Measurements from ENCODE around the gene TRIM47.

Gene TRIM47

DNA sequence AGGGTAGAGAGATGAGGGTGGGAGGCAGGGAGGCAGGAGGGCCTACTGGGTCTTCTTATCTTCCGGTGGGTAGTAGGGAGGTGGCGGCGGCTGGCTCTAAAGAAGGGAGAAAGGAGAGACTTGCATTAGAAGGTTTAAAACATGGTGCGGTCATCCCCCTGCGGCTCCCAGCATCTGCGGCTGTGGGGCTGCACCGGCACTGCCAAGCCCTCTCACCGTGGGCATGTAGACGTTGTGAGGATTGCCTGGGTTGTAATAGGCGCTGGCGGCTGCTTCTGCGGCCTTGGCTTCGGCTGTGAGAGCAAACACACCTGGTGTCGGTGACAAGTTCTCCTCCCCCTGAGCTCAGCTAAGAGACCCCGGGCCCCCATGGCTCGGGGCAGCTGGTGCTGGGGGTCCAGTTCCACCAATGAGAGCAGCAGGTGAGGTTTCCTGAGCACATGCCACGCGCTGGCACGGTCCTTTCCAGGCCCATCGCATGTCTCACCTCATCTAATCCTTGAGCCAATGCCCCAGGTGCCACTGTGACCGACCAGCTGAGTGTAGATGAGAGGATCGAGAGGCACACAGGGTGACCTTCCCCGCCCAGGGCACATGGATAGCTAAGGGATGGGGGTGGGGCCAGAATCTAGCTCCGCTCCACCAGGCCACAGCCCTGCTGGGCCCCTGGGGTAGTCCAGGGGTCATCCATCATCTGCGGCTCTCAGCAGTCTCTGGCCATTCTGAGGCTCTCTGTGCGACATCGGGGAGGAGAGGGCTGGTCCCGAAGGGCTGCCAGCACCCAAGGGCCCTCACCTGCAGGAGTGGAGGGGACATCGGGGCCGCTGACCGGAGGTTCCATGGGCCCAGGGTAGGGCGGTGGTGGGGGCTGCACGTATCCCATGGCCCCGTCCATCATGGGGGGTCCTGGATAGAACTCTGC is 31.4 kb downstream of the TRIM47 start:
- no peak for DNase-seq (ENCODE audit: low read depth)

DNA sequence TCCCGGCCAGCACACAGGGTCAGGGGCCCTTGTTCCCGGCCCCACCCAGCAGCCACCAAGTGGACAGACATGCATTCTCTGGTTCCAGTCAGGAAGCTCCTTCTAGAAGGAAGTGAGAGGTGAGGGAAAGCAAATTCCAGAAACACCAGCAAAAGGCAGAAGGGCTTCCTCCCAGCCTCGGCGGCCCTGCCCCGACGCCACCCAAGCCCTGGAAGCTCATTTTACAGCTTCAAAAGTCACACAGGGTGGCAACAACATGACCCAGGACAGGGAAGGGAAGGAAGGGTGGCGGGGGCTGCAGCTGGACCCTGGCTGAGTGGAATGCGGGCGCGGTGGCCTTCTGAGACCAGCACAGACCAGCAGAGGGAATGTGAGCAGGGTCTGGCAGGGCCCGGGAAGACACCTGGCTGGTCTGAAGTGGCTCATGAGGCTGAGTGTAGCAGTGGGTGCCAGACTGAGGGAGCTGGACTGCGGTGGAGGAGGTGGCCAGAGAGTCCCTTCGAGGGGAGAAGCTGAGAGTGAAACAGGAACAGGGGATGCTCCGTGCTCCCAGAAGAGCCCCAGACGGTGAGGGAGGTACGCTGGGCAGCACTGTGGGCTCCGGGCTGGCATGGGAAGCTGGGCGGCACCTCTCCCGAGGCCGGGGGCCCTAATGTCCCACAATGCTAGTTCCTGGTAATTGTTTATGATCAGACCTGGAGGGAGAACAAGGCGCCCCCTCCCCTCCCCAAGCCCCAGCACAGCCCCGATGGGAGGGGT is 32.3 kb downstream of the TRIM47 start:
- no peak for DNase-seq (ENCODE audit: low read depth)

DNA sequence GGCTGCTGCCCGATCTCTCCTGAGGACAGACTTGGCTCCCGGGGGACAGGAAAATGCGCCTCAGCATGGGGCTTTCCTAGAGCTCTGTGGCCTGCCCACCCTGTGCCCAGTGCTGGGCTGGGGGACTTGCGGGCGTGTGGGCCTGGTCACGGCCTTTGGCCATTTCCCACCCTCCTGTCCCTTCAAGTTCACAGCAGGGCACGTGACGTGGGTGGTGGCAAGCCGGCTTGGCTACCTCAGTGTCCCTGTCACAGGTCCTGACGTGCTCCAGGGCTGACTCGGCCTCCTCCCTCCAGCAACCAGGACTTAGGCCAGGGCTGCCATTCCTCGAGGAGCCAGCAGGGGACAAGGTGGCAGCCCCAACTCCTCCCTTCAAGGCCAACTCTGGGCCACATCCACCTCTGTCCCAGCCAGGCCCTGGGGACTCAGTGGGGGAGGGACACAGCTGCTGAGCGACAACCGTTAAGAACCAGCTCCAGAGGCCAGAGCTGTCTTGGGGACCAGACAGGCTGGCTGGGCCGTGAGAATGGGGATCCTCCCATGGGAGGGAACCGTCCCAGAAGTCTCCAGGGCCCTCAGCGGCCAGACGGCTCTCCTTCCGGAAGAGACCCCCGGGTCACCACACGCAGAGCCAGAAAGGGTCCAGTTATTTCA is 33.2 kb downstream of the TRIM47 start:
- peak; percentile 65 for DNase-seq (ENCODE audit: low read depth)

DNA sequence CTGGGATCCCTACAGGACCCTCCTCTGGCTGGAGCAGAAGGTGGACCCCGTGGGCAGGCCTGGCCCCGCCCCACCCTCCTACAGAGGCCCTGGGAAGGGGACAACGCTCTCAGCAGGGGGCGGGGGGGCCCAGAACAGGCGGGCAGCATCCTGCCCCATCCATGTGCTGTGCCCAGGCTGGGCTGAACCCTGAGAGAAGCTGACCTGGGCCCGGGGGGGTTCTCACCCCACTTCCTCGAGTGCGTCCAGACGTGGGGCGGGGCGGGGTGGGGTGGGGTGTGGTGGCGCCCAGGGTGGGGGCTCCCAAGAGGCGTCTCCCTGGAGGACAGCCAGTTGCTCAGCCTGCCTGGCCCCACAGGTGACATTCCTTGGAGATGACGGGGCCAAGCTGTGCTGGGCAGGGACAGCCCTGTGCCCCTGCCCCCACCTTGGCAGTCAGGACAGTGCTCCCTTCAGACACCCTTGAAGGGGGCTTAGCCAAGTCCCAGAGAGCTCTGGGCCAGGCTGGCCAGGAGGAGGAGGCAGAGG is 33.8 kb downstream of the TRIM47 start:
- DNase-seq (ENCODE audit: low read depth), result no peak

DNA sequence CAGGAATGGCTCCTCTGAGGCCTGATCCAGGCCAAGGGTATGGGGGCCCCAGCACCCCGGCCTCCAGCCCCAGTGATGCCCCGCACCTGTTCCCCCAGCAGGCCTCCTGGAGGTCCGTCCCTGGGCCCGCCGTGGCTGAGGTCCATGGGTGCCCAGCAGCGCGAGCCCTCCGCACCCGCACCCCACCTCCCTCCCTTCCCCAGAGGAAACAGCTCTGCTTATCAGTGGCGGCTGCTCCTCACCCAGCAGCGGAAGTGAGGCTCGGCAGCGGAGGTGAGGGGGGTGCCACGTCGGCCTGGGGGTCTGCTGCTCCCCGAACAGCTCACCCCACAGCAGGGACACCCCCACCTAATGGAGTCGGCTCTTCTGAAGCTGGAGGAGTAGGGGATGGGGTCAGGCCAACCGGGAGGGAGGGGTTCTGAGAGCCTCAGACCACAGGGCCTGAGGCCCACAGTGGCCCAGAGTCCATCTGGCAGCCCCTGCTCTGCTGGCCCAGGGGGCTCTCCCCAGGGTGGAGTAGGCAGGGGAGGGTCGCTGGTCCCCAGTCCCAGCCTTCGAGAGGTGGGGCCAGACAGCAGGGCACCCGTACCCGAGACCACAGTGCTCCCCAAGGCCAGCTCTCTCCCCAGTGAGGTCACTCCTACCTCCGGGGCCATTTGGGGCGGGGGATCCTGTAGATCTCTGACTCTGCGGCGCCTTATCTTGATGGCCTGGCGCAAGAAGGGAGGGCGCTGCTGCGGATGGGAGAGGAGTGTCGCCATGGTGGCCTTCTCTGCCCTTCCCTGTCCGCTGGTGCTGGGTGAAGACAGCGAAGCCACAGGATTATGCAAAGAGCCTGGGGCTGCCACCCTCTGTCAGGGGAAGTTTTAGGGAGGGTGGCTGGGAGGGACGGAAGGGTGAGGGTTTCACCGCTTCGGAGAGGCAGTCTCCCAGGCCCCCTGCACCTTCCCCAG is 34.5 kb downstream of the TRIM47 start, which contains the start of gene UNC13D:
UNC13D (minus strand) TSS at position 828 of the 953 bp plus-strand sequence; CDS start at position 761, 67 bp downstream.
- DNase-seq (ENCODE audit: low read depth), result no peak

DNA sequence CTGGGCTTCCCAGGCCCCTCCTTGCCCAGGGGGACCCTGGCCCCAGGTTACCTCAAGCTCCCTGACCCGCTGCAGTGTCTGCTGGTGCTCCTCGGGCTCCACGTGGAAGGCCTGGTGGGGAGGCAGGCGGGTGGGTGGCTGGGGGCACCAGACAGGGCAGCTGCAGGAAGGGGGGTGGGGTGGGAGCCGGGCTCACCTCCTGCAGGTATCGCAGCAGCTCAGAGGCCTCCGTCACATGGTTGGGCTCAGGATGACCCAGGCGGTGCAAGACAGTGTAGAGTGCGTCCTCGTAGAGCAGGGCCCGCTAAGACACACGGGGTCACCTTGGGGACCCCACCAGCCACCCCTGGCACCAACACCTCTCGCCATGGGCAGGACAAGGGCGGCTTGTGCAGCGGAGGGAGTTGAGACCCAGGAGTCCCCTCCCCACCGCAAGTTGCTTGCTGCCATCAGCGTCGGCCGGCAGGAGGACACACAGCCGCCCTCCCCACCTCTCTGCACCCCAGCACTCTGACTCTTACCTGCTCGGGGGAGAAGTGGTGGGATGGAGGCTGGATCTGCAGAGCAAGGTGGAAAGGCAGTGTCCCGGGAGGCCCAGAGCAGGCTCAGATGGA is 35.3 kb downstream of the TRIM47 start:
- no peak for DNase-seq (ENCODE audit: low read depth)

DNA sequence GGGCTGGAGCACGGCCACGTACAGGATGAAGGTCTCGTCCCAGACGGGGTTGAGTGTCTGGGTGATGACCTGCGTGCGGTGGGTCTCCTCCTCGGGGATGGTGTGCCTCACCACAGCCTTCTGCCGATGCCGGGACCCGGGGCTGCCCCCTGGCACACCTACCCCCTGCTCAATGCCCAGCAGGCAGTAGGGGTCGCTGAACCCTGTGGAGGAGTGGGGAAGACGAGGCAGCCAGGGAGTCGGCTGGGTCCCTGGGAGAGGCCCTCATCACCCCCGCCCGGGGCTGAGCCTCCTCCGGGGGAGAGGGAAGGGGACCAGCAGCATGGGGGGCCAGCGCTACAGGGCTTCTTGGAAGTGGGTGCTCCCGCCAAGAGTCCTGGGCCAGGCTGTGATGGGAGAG is 36.0 kb downstream of the TRIM47 start:
- no peak for DNase-seq (ENCODE audit: low read depth)

DNA sequence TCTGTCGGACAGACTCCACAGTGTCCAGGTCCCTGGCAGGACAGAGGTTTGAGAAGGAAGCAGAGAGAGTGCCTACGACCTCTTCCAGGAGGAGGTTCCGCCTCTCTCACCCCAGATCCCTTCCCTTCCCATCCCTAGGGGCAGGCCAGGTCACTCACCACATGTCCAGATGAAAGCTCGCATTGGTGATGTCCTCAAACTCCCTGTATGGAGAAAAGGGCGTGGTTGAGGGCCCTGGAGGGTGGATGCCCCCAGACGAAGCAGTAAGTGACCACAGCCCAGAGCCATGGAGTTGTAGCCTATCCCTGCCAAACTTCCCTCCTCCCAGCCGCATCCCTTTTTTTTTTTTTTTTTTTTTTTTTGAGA is 37.6 kb downstream of the TRIM47 start:
- DNase-seq (ENCODE audit: low read depth), result no peak

DNA sequence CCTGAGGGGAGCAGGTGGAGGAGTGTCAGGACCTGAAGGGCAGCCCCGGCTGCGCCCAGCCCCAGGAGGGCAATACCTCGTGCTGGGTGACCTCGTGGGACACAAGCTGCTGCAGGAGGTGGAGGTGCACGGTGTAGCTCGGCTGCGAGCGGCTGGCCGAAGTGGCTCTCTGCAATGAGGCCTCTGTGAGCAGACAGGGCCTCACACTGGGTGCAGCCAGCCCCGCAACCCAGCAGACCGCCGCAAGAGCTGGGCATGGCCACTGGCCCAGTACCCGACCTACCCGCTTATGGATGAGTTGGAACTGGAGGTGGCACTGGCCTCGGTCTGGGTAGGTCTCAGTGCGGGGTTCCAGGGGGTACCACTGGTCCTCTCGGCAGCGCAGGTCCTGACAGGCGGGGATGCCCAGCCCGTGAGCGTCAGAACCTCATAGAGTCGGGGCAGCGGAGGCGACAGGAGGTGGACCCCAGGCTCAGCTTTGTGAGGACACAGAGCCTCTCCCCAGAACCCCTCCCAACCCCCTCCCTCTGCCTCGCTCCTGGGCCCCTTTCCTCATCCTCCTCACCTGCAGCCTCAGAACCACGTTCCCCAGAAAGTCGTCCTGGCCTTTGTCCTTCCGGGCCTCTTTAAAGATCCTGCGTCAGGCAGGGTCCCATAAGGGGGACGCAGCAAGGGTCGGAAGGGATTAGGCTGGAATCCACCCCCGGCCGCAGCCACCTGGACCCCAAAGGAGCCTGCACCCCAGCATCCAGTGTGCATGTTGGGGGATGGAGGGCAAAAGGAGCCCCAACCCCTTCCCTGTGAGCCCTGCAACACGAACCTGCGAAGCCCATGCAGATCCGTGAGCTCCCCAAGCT is 38.2 kb downstream of the TRIM47 start:
- DNase-seq (ENCODE audit: low read depth), result no peak

DNA sequence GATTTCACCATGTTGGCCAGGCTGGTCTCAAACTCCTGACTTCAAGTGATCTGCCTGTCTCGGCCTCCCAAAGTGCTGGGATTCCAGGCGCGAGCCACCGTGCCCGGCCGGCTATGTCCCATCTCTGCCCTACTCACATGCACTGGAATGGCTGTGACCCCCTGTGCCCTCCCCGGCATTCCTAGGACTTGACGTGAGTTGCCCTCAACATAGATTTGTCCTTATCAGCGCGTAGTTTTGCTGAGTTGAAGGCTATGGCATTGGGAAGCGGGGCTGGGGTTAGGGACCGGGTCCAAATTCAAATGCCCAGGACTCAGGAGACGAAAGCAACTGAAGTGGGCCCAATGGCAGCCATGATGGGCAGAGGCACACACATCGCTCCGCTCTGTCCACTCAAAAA is 40.0 kb downstream of the TRIM47 start:
- no peak for DNase-seq (ENCODE audit: low read depth)

DNA sequence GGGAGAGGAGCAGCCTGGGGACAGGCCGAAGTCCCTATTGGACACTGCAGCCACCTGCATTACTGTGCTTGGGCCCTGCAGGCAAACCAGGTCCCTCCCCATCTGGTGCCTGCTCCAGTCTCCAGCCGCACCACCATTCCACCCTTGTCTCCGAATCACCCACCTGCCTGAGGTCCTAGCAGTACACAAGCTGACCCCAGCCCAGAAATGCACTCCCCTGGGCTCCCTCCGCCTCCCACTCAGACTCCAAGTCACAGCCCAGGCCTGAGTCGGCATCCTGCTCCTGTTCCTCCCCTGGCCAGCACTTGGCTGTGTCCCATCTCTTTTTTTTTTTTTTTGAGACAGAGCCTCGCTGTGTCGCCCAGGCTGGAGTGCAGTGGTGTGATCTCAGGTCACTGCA is 40.5 kb downstream of the TRIM47 start:
- no peak for DNase-seq (ENCODE audit: low read depth)

DNA sequence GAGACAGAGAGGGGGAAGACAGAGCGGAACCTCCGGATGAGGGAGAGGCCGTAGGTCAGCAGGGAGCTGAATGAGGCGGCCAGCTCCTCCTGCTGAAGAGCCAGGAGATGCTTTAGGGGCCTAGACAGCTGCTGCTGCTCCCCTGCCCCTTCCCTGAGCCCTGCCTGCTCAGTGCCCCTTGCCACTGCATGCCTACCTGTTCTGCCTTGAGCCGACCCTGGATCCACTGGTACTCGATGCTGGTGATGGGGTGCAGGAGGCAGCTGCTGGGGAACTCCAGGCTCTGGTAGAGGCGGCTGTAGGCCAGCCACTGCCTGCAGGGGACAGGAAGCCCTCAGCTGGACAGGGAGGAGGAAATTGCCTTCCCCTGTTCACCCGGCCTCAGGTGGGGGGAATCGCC is 41.8 kb downstream of the TRIM47 start:
- no peak for DNase-seq (ENCODE audit: low read depth)

DNA sequence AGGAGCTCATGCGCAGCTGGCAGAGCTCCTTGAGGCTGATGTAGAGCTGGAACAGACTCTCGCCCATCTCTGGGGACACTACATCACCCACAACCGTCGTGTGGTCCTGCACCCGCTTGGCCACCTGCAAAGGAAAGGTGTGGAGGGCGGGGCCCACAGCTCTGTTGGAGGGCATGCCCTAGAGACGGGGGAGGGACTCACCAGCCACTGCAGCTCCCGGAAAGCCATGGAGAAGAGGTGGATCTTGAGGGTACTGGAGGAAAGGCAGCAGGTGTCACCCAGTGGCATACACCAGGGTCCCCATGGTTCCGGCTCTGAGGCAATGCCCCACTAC is 42.8 kb downstream of the TRIM47 start:
- DNase-seq (ENCODE audit: low read depth), result no peak

DNA sequence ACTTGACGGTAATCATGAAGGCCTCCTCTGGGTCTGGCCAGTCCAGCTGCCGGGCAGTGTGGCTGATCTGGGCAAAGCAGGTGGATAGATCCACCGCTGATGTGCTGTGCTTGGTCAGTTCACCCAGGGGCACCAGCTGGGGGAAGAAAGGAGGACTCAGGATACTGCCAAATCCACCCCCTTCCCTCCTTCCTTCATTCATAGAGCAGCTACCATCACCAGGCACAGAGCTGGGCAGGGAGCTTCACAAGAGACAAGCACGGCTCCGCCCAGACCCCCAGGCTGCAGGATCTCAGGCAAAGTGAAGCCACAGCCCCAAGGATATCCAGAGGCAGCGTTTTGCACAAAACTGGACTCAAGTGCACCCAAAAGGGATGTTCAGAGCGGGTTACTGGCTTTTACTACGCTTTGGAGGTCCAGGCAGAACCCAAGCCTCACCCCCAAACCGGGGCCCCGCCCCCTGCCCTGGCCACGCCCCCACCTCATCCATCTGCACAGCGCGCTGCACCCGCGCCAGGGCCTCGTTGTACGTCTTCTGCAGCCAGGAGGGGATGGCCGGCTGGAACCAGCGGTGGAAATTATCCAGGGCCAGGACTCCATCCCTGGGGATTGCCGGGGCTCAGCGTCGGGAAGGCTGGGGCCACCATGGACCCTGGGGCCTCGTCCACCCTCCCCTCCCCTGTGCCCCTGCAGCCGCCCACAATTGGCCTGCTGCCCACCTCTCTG is 43.3 kb downstream of the TRIM47 start:
- no peak for DNase-seq (ENCODE audit: low read depth)

DNA sequence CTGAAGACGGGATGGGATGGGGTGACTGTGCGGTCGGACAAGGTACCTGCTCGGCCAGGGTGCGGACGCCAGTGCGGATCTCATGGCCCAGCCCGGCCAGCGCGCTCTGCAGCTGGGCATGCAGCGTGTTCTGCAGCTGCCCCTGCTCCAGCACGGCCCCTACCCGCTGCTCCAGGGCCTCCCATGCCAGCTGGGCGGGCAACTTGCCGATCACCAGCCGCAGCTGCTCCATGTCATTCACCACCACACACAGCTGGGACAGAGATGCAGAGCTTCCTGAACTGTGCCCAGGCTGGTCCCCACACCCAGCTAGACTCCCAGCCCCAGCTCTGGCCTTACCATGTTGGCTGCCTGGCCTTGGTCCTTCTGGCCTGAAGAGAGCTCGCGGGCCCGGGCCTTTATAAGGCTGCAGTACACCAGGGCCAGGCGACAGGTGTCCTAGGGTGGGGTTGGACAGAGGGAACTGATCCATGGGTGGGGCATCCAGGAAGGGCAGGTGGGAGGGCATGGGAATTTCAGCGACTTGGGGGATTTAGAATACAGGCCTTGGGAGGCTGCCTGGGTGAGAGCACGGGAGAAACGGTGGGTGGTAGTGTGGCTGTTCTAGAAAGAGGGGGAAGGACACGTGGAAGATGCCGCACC is 44.0 kb downstream of the TRIM47 start:
- DNase-seq (ENCODE audit: low read depth), result no peak

DNA sequence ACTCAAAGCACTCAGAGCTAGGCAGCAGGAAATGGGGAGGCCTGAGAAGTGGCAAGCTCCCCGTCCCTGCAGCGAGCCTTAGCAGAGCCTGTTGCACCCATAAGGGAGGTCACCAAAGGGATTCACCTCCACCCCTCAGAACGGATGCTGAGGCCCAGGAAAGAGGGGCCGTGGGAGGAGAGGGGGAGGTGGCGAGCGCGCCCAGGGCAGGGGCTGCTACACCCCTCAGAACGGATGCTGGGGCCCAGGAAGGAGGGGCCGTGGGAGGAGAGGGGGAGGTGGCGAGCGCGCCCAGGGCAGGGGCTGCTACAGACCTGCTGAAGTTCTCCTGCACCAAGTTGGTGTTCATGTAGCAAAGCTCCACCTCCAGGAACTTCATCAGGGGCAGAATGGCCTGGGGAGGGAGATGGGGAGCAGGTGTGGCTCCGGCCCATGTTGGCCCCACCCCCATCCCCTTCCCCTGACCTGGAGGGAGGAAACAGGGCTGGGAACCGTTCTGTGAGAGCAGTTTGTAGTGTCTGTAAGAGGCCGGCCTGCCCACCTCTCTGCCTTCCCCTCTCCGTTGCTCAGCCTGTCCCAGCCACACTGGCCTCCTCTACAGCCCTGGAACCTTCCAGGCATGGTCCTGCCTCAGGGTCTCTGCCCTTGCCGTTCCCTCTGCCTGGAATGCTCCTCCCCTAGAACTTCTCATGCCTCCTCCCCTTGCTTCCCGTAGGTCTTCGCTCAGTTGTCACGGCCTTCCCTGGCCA is 45.6 kb downstream of the TRIM47 start:
- no peak for DNase-seq (ENCODE audit: low read depth)

DNA sequence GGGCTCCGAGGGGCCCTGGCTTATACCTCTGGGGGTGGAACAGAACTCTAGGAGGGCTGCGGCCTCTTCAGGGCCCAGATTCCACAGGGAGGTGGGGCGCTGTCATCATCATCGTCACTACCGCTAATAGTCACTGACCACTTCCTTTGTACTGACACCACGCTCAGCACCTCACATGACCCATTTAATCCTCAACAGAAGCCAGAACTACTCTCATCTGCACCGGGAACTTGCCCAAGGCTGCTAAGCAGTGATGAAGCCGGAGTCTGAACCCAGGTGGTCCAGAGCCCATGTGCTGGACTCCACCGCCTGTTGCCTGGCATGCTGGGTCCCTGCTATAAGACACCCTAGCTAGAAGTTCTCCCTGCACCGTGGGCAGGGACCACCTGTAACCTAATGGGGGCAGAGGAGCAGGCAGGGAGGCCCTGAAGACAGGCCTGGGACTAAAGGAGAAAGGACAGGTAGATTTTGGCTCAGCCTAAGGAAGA is 46.2 kb downstream of the TRIM47 start:
- peak; percentile 33 for DNase-seq (ENCODE audit: low read depth)

DNA sequence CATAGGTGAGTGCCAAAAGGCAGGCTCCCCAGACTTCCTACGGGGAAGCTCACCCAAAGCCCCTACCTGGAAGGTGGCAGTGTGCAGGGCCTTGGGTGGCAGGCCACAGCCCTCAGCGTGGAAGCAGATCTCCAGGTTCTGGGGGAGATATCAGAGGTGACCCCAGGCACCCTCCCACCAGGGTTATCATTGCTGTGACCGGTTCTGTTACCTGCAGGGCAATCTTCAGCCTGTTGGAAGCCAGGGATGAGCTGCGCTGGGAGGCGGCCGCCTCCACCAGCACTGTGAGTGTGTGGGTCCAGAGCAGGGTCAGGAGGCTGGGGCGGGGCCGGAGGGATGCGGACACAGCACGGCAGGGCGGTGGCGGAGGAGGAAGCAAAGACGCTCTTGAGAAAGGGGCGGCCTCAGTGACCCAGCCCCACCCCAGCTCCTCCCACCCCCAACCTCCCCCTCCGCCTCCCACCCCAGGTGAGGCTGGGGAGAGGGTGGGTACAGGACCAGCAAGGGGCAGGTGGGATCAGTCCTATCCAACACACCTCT is 47.3 kb downstream of the TRIM47 start:
- no peak for DNase-seq (ENCODE audit: low read depth)

All from fibroblast of gingiva (primary cell).